CD4-positive, alpha-beta memory T cell (primary cell): Measurements from ENCODE around the gene CDC42SE1. TPM values are rescaled to one million over a fixed set of nuclear protein-coding genes. Genes with fewer than 3 reads are reported as not detected.
A peak's percentile ranks its signal among the peaks of the same experiment; 100 is the strongest.

ENCODE experiments used
- CTCF ChIA-PET: fragments of 350-600 bp; sonication (Branson Sonifier 250); formaldehyde crosslinking; loops from one replicate; lab custom pipeline; 2021; ENCODE audit warnings: inconsistent platforms; ENCODE audit not compliant: partially characterized antibody; lab: Charles Lee
- POLR2A ChIA-PET: fragments of 350-600 bp; sonication (Branson Sonifier 250); formaldehyde crosslinking; loops from one replicate; lab custom pipeline; 2021; ENCODE audit not compliant: partially characterized antibody; lab: Charles Lee
- DNase-seq, 5 donors: peaks; one replicate each; pipeline versions ENCODE4 v3.0.0 to v3.0.0-alpha.2; 2020 to 2022; ENCODE audit warnings: mixed read lengths in 1 of 5
- H3K27ac ChIP-seq: one replicate; pipeline ENCODE4 v1.7.0; 2013; ENCODE audit warnings: low read depth, low read length
- H3K27me3 ChIP-seq: 2 replicates; pipeline ENCODE4 v1.7.0; 2013; ENCODE audit warnings: mild to moderate bottlenecking, low read length, moderate library complexity; ENCODE audit not compliant: insufficient read depth
- H3K36me3 ChIP-seq: 2 replicates; pipeline ENCODE4 v1.7.0; 2013; ENCODE audit warnings: mild to moderate bottlenecking, low read length, moderate library complexity; ENCODE audit not compliant: insufficient read depth
- H3K4me1 ChIP-seq: 2 replicates; pipeline ENCODE4 v1.7.0; 2013; ENCODE audit warnings: mild to moderate bottlenecking, low read length, moderate library complexity; ENCODE audit not compliant: insufficient read depth
- H3K4me3 ChIP-seq, 2 donors: one replicate each; pipeline ENCODE4 v1.7.0; 2013; ENCODE audit warnings: low read length in 2 of 2, mild to moderate bottlenecking in 1 of 2
- H3K9me3 ChIP-seq, 2 donors: one replicate each; pipeline ENCODE4 v1.7.0; 2013; ENCODE audit warnings: low read length in 2 of 2, control low read depth in 1 of 2; ENCODE audit not compliant: control insufficient read depth in 1 of 2
- H3K27ac Mint-ChIP-seq, 7 donors: one replicate each; pipeline ENCODE4 v1.8.0; 2020 to 2021; ENCODE audit warnings: mixed read lengths in 7 of 7, mild to moderate bottlenecking in 6 of 7, inconsistent platforms in 3 of 7, moderate library complexity in 3 of 7
- H3K27me3 Mint-ChIP-seq, 2 donors: one replicate each; pipeline ENCODE4 v1.8.0; 2020 to 2021; ENCODE audit warnings: mixed read lengths in 2 of 2
- H3K36me3 Mint-ChIP-seq, 2 donors: one replicate each; pipeline ENCODE4 v1.8.0; 2020 to 2021; ENCODE audit warnings: mixed read lengths in 2 of 2, inconsistent platforms in 1 of 2, mild to moderate bottlenecking in 1 of 2
- H3K4me1 Mint-ChIP-seq, 4 donors: one replicate each; pipeline ENCODE4 v1.8.0; 2020 to 2021; ENCODE audit warnings: mixed read lengths in 4 of 4, mild to moderate bottlenecking in 1 of 4
- H3K4me3 Mint-ChIP-seq, 8 donors: one replicate each; pipeline ENCODE4 v1.8.0; 2020 to 2021; ENCODE audit warnings: mixed read lengths in 8 of 8, mild to moderate bottlenecking in 7 of 8, moderate library complexity in 6 of 8, inconsistent platforms in 3 of 8
- H3K9me3 Mint-ChIP-seq, 8 donors: one replicate each; pipeline ENCODE4 v1.8.0; 2020 to 2021; ENCODE audit warnings: mixed read lengths in 8 of 8, mild to moderate bottlenecking in 5 of 8, inconsistent platforms in 3 of 8, moderate library complexity in 1 of 8
- intact Hi-C: fragments of 100-400 bp; cut with micrococcal nuclease; formaldehyde crosslinking; loops from one replicate; pipeline ENCODE4 v1.15.1; 2023
- polyA plus RNA-seq, 2 donors: library from polyadenylated mRNA; unstranded; fragments of 300-500 nt; fragmentation: Illumina TruSeq; gene quantifications; one replicate each; pipeline ENCODE4 v1.2.3, GENCODE V29; 2021
- total RNA-seq, 2 experiments: library from RNA; stranded (reverse); gene quantifications; one replicate each; pipeline ENCODE4 v1.2.3, GENCODE V29; 2021

CDC42SE1 gene
- total and polyA plus RNA-seq, 4 experiments from 2014 or later, result 66.2 to 483 (median 289) TPM

GRCh38 chr1:151085953-151086559, 26.6 kb upstream of the CDC42SE1 start:
- H3K4me1 ChIP-seq, result no peaks in the 10 kb centered on the region
- no peaks in the 10 kb centered on the region for H3K36me3 ChIP-seq
- ChIA-PET CTCF (interaction anchor here (0.6 to 1.8 kb wide), 5 partner anchors 11 to 115 kb away, joined by 3 to 15 read pairs (median 3); no protein-coding TSS in a partner anchor), POLR2A (interaction anchor here (1.4 kb wide), 2 partner anchors 27 to 71 kb away, joined by 3 read pairs; partner anchors contain the start of gene TNFAIP8L2)
- Mint-ChIP-seq H3K36me3 (peaks cover 0 to 9% of the 10 kb centered on the region in 2 donors), H3K9me3 (no peaks in the 10 kb centered on the region), H3K27ac (peak overlapping the region in 2 of 7 donors; percentile 16 to 65), H3K4me1 (no peaks in the 10 kb centered on the region), H3K27me3 (no peaks in the 10 kb centered on the region), H3K4me3 (no peak overlapping the region)
- no peak for DNase-seq
- intact Hi-C loops, result no loop called here
- no peak overlapping the region for H3K27ac ChIP-seq
- H3K9me3 ChIP-seq, result no peaks in the 10 kb centered on the region
- H3K4me3 ChIP-seq, result no peak overlapping the region
- H3K27me3 ChIP-seq, result no peaks in the 10 kb centered on the region

- intact Hi-C loops, result loop anchor here (10.0 kb wide), 1 partner anchor 273 kb away; the partner anchor contains the start of gene RFX5
- H3K9me3 ChIP-seq, result no peaks in the 10 kb centered on the region
- peak overlapping the region; percentile 97 for H3K27ac ChIP-seq
- Mint-ChIP-seq H3K4me3 (peak overlapping the region in 6 of 8 donors; percentile 95 to 100 (median 98)), H3K27ac (peak overlapping the region in 5 of 7 donors; percentile 10 to 100 (median 99)), H3K27me3 (no peaks in the 10 kb centered on the region), H3K4me1 (peaks cover 13 to 34% (median 25%) of the 10 kb centered on the region in 4 donors), H3K9me3 (no peaks in the 10 kb centered on the region), H3K36me3 (peaks cover 12 to 23% of the 10 kb centered on the region in 2 donors)
- H3K36me3 ChIP-seq, result no peaks in the 10 kb centered on the region
- POLR2A ChIA-PET, result interaction anchor here (1.2 to 5.6 kb wide), 5 partner anchors 9 to 72 kb away, joined by 3 to 124 read pairs (median 22); partner anchors contain the start of genes C1orf56, CDC42SE1 and MLLT11
- H3K4me1 ChIP-seq, result peaks cover 17% of the 10 kb centered on the region
- CTCF ChIA-PET, result interaction anchor here (0.9 to 8.7 kb wide), 11 partner anchors 13 to 85 kb away, joined by 3 to 92 read pairs (median 7); partner anchors contain the start of genes C1orf56, CDC42SE1, MINDY1 and MLLT11
- H3K4me3 ChIP-seq, result no peak overlapping the region
- H3K27me3 ChIP-seq, result no peaks in the 10 kb centered on the region
- no peak for DNase-seq
Measured at GRCh38 chr1:151072224-151072623, 12.8 kb upstream of the CDC42SE1 start.

- Mint-ChIP-seq H3K27me3 (no peaks in the 10 kb centered on the region), H3K4me3 (peak within 1 kb of the TSS; percentile 95 to 100 (median 99)), H3K4me1 (peaks cover 13 to 34% (median 23%) of the 10 kb centered on the region in 4 donors), H3K27ac (peak within 1 kb of the TSS; percentile 97 to 100 (median 100)), H3K36me3 (peaks cover 12 to 21% of the 10 kb centered on the region in 2 donors), H3K9me3 (no peaks in the 10 kb centered on the region)
- peaks cover 17% of the 10 kb centered on the region for H3K4me1 ChIP-seq
- H3K27me3 ChIP-seq, result no peaks in the 10 kb centered on the region
- peak; percentile 87 to 96 (median 88) for DNase-seq
- H3K27ac ChIP-seq, result peak within 1 kb of the TSS; percentile 97
- intact Hi-C loops, result loop anchor here (1.0 to 10.0 kb wide), 6 partner anchors 10 to 274 kb away; partner anchors contain the start of genes MLLT11, PRUNE1, RFX5 and TNFAIP8L2
- H3K36me3 ChIP-seq, result no peaks in the 10 kb centered on the region
- ChIA-PET CTCF (interaction anchor here (0.8 to 8.7 kb wide), 13 partner anchors 12 to 181 kb away, joined by 3 to 92 read pairs (median 4); partner anchors contain the start of genes CDC42SE1, MINDY1, MLLT11 and TNFAIP8L2), POLR2A (interaction anchor here (0.6 to 5.6 kb wide), 14 partner anchors 8 to 159 kb away, joined by 3 to 124 read pairs (median 4); partner anchors contain the start of genes C1orf56, CDC42SE1, LYSMD1 and MINDY1)
- H3K9me3 ChIP-seq, result no peaks in the 10 kb centered on the region
- H3K4me3 ChIP-seq, result peak within 1 kb of the TSS; percentile 57 to 96
Measured at GRCh38 chr1:151070474-151071276, 11.3 kb upstream of the CDC42SE1 start, which contains the start of gene GABPB2. Gene GABPB2, plus strand, starts transcription at chr1:151070761. Its CDS starts 17,429 bp downstream, at chr1:151088190.

- POLR2A ChIA-PET, result interaction anchor here (1.3 to 5.6 kb wide), 4 partner anchors 10 to 20 kb away, joined by 10 to 124 read pairs (median 38); partner anchors contain the start of genes C1orf56, CDC42SE1 and MLLT11
Measured at GRCh38 chr1:151069103-151069486, 9.7 kb upstream of the CDC42SE1 start.

GRCh38 chr1:151067185-151067584, 7.8 kb upstream of the CDC42SE1 start:
- Mint-ChIP-seq H3K4me1 (peaks cover 9 to 26% (median 21%) of the 10 kb centered on the region in 4 donors), H3K9me3 (no peaks in the 10 kb centered on the region), H3K4me3 (peak overlapping the region in 1 of 8 donors; percentile 37), H3K36me3 (peaks cover 4 to 9% of the 10 kb centered on the region in 2 donors), H3K27me3 (no peaks in the 10 kb centered on the region), H3K27ac (peak overlapping the region in 2 of 7 donors; percentile 60 to 97)
- Histone ChIP-seq H3K27ac (no peak overlapping the region), H3K9me3 (no peaks in the 10 kb centered on the region), H3K27me3 (no peaks in the 10 kb centered on the region), H3K4me1 (peaks cover 17% of the 10 kb centered on the region), H3K4me3 (no peak overlapping the region), H3K36me3 (no peaks in the 10 kb centered on the region)
- POLR2A ChIA-PET, result interaction anchor here (1.4 to 5.1 kb wide), 3 partner anchors 12 to 79 kb away, joined by 3 to 45 read pairs (median 32); partner anchors contain the start of genes C1orf56 and SEMA6C
- DNase-seq, result no peak
- intact Hi-C loops, result no loop called here
- CTCF ChIA-PET, result interaction anchor here (0.7 to 4.7 kb wide), 3 partner anchors 32 to 64 kb away, joined by 3 to 24 read pairs (median 3); no protein-coding TSS in a partner anchor

More at GRCh38 chr1:151069103-151069486, 9.7 kb upstream of the CDC42SE1 start:
- H3K36me3 Mint-ChIP-seq, result peaks cover 12 to 13% of the 10 kb centered on the region in 2 donors
- Histone ChIP-seq H3K27ac (no peak overlapping the region), H3K9me3 (no peaks in the 10 kb centered on the region), H3K36me3 (no peaks in the 10 kb centered on the region), H3K4me3 (no peak overlapping the region), H3K27me3 (no peaks in the 10 kb centered on the region), H3K4me1 (peaks cover 17% of the 10 kb centered on the region)
- H3K27me3 Mint-ChIP-seq, result no peaks in the 10 kb centered on the region
- DNase-seq, result no peak
- H3K4me3 Mint-ChIP-seq, result peak overlapping the region; percentile 68 to 100 (median 99)
- H3K4me1 Mint-ChIP-seq, result peaks cover 13 to 34% (median 25%) of the 10 kb centered on the region in 4 donors
- peak overlapping the region; percentile 77 to 100 (median 91) for H3K27ac Mint-ChIP-seq
- CTCF ChIA-PET, result interaction anchor here (1.1 to 8.7 kb wide), 2 partner anchors 11 to 22 kb away, joined by 4 to 92 read pairs; partner anchors contain the start of genes C1orf56, CDC42SE1 and MLLT11
- intact Hi-C loops, result no loop called here
- H3K9me3 Mint-ChIP-seq, result no peaks in the 10 kb centered on the region

GRCh38 chr1:151065089-151065645, 5.7 kb upstream of the CDC42SE1 start:
- Mint-ChIP-seq H3K36me3 (peaks cover 0 to 5% of the 10 kb centered on the region in 2 donors), H3K9me3 (no peaks in the 10 kb centered on the region), H3K4me3 (no peak overlapping the region), H3K4me1 (peaks cover 10 to 20% (median 19%) of the 10 kb centered on the region in 4 donors), H3K27me3 (no peaks in the 10 kb centered on the region), H3K27ac (no peak overlapping the region)
- peaks cover 19% of the 10 kb centered on the region for H3K4me1 ChIP-seq
- H3K36me3 ChIP-seq, result no peaks in the 10 kb centered on the region
- DNase-seq, result no peak
- intact Hi-C loops, result no loop called here
- CTCF ChIA-PET, result interaction anchor here (0.6 to 4.7 kb wide), 5 partner anchors 9 to 41 kb away, joined by 3 to 24 read pairs (median 4); partner anchors contain the start of gene C1orf56
- H3K27me3 ChIP-seq, result no peaks in the 10 kb centered on the region
- POLR2A ChIA-PET, result interaction anchor here (4.7 to 5.1 kb wide), 2 partner anchors 10 to 16 kb away, joined by 32 to 45 read pairs; partner anchors contain the start of gene C1orf56
- no peak overlapping the region for H3K4me3 ChIP-seq
- no peak overlapping the region for H3K27ac ChIP-seq
- no peaks in the 10 kb centered on the region for H3K9me3 ChIP-seq
